ENCODE measurements around the gene KSR2. TPM values are rescaled to one million over a fixed set of nuclear protein-coding genes. Genes with fewer than 3 reads are reported as not detected.
"Not testable (repeated sequence)": the region's sequence is repeated elsewhere in the genome, so short reads cannot be mapped to it uniquely, and the experiment has no call there.

Gene KSR2
- total and polyA plus RNA-seq, 9 donors = under 0.01 to 0.14 (median 0.04) TPM; not detected in 3

GRCh38 chr12:117892441-117892840, 76.3 kb downstream of the KSR2 start:
- H3K27me3 ChIP-seq (ENCODE audit: control insufficient read depth, insufficient read depth, low read length) = no peaks in the 10 kb centered on the region

GRCh38 chr12:117891265-117891664, 77.5 kb downstream of the KSR2 start:
- DNase-seq; H3K4me3 ChIP-seq (ENCODE audit: low read length); H3K4me1 ChIP-seq (ENCODE audit: control insufficient read depth, insufficient read depth, low read length); H3K27ac ChIP-seq (ENCODE audit: low read length); H3K36me3 ChIP-seq (ENCODE audit: control insufficient read depth, insufficient read depth, low read length); H3K27me3 ChIP-seq (ENCODE audit: control insufficient read depth, insufficient read depth, low read length); H3K9me3 ChIP-seq (replicated peaks; ENCODE audit: control insufficient read depth, low read depth, low read length): not testable (repeated sequence)
- WGBS (ENCODE audit: insufficient coverage) = 83% methylated on average over 2 of the region's 3 CpGs

More at GRCh38 chr12:117892441-117892840, 76.3 kb downstream of the KSR2 start:
- H3K4me1 ChIP-seq (ENCODE audit: control insufficient read depth, insufficient read depth, low read length) = no peaks in the 10 kb centered on the region
- no peaks in the 10 kb centered on the region for H3K36me3 ChIP-seq (ENCODE audit: control insufficient read depth, insufficient read depth, low read length)
- no peak for DNase-seq
- H3K4me3 ChIP-seq (ENCODE audit: low read length) = no peak overlapping the region
- no peaks in the 10 kb centered on the region for H3K9me3 ChIP-seq (replicated peaks; ENCODE audit: control insufficient read depth, low read depth, low read length)
- no peak overlapping the region for H3K27ac ChIP-seq (ENCODE audit: low read length)

GRCh38 chr12:117890644-117891043, 78.1 kb downstream of the KSR2 start:
- H3K9me3 ChIP-seq (replicated peaks; ENCODE audit: control insufficient read depth, low read depth, low read length) = no peaks in the 10 kb centered on the region
- no peak overlapping the region for H3K4me3 ChIP-seq (ENCODE audit: low read length)
- H3K36me3 ChIP-seq (ENCODE audit: control insufficient read depth, insufficient read depth, low read length) = no peaks in the 10 kb centered on the region
- no peaks in the 10 kb centered on the region for H3K4me1 ChIP-seq (ENCODE audit: control insufficient read depth, insufficient read depth, low read length)
- H3K27ac ChIP-seq (ENCODE audit: low read length) = no peak overlapping the region
- no peaks in the 10 kb centered on the region for H3K27me3 ChIP-seq (ENCODE audit: control insufficient read depth, insufficient read depth, low read length)
- DNase-seq = peak; percentile 4
- WGBS (ENCODE audit: insufficient coverage) = no CpG with 5 or more reads among the region's 2 CpGs

GRCh38 chr12:117890137-117890536, 78.7 kb downstream of the KSR2 start:
- H3K4me3 ChIP-seq (ENCODE audit: low read length) = no peak overlapping the region
- no peaks in the 10 kb centered on the region for H3K36me3 ChIP-seq (ENCODE audit: control insufficient read depth, insufficient read depth, low read length)
- no peaks in the 10 kb centered on the region for H3K27me3 ChIP-seq (ENCODE audit: control insufficient read depth, insufficient read depth, low read length)
- no peaks in the 10 kb centered on the region for H3K9me3 ChIP-seq (replicated peaks; ENCODE audit: control insufficient read depth, low read depth, low read length)
- no peak overlapping the region for H3K27ac ChIP-seq (ENCODE audit: low read length)
- H3K4me1 ChIP-seq (ENCODE audit: control insufficient read depth, insufficient read depth, low read length) = no peaks in the 10 kb centered on the region
- no peak for DNase-seq
- whole genome bisulfite sequencing (ENCODE audit: insufficient coverage) = no CpG with 5 or more reads among the region's 2 CpGs

GRCh38 chr12:117889098-117889497, 79.7 kb downstream of the KSR2 start:
- H3K4me1 ChIP-seq (ENCODE audit: control insufficient read depth, insufficient read depth, low read length) = no peaks in the 10 kb centered on the region
- H3K9me3 ChIP-seq (replicated peaks; ENCODE audit: control insufficient read depth, low read depth, low read length) = no peaks in the 10 kb centered on the region
- WGBS (ENCODE audit: insufficient coverage) = 60% methylated on average over 1 of the region's 7 CpGs
- no peak overlapping the region for H3K4me3 ChIP-seq (ENCODE audit: low read length)
- H3K27ac ChIP-seq (ENCODE audit: low read length) = no peak overlapping the region
- H3K36me3 ChIP-seq (ENCODE audit: control insufficient read depth, insufficient read depth, low read length) = no peaks in the 10 kb centered on the region
- no peak for DNase-seq
- no peaks in the 10 kb centered on the region for H3K27me3 ChIP-seq (ENCODE audit: control insufficient read depth, insufficient read depth, low read length)

- no peaks in the 10 kb centered on the region for H3K27me3 ChIP-seq (ENCODE audit: control insufficient read depth, insufficient read depth, low read length)
- WGBS (ENCODE audit: insufficient coverage) = 93% methylated on average over 3 of the region's 3 CpGs
Measured at GRCh38 chr12:117885211-117885610, 83.6 kb downstream of the KSR2 start.

GRCh38 chr12:117884161-117884560, 84.6 kb downstream of the KSR2 start:
- no peak for DNase-seq
- no peaks in the 10 kb centered on the region for H3K27me3 ChIP-seq (ENCODE audit: control insufficient read depth, insufficient read depth, low read length)
- no peaks in the 10 kb centered on the region for H3K9me3 ChIP-seq (replicated peaks; ENCODE audit: control insufficient read depth, low read depth, low read length)
- H3K4me3 ChIP-seq (ENCODE audit: low read length) = no peak overlapping the region
- H3K27ac ChIP-seq (ENCODE audit: low read length) = no peak overlapping the region
- H3K4me1 ChIP-seq (ENCODE audit: control insufficient read depth, insufficient read depth, low read length) = no peaks in the 10 kb centered on the region
- H3K36me3 ChIP-seq (ENCODE audit: control insufficient read depth, insufficient read depth, low read length) = no peaks in the 10 kb centered on the region
- WGBS (ENCODE audit: insufficient coverage) = no CpG with 5 or more reads among the region's 3 CpGs

More at GRCh38 chr12:117885211-117885610, 83.6 kb downstream of the KSR2 start:
- Histone ChIP-seq H3K4me3 (ENCODE audit: low read length) (no peak overlapping the region), H3K27ac (ENCODE audit: low read length) (no peak overlapping the region), H3K36me3 (ENCODE audit: control insufficient read depth, insufficient read depth, low read length) (no peaks in the 10 kb centered on the region), H3K9me3 (replicated peaks; ENCODE audit: control insufficient read depth, low read depth, low read length) (no peaks in the 10 kb centered on the region), H3K4me1 (ENCODE audit: control insufficient read depth, insufficient read depth, low read length) (no peaks in the 10 kb centered on the region)
- DNase-seq = no peak

- H3K9me3 ChIP-seq (replicated peaks; ENCODE audit: control insufficient read depth, low read depth, low read length) = no peaks in the 10 kb centered on the region
- no peaks in the 10 kb centered on the region for H3K27me3 ChIP-seq (ENCODE audit: control insufficient read depth, insufficient read depth, low read length)
- H3K4me3 ChIP-seq (ENCODE audit: low read length) = no peak overlapping the region
- H3K36me3 ChIP-seq (ENCODE audit: control insufficient read depth, insufficient read depth, low read length) = no peaks in the 10 kb centered on the region
- no peaks in the 10 kb centered on the region for H3K4me1 ChIP-seq (ENCODE audit: control insufficient read depth, insufficient read depth, low read length)
- DNase-seq = no peak
- H3K27ac ChIP-seq (ENCODE audit: low read length) = no peak overlapping the region
Measured at GRCh38 chr12:117882603-117883184, 86.1 kb downstream of the KSR2 start.

- Histone ChIP-seq H3K4me3 (ENCODE audit: low read length) (no peak overlapping the region), H3K27ac (ENCODE audit: low read length) (no peak overlapping the region), H3K27me3 (ENCODE audit: control insufficient read depth, insufficient read depth, low read length) (no peaks in the 10 kb centered on the region), H3K4me1 (ENCODE audit: control insufficient read depth, insufficient read depth, low read length) (no peaks in the 10 kb centered on the region), H3K36me3 (ENCODE audit: control insufficient read depth, insufficient read depth, low read length) (no peaks in the 10 kb centered on the region), H3K9me3 (replicated peaks; ENCODE audit: control insufficient read depth, low read depth, low read length) (no peaks in the 10 kb centered on the region)
- no peak for DNase-seq
- no CpG with 5 or more reads among the region's 1 CpG for WGBS (ENCODE audit: insufficient coverage)
Measured at GRCh38 chr12:117882181-117882580, 86.6 kb downstream of the KSR2 start.

GRCh38 chr12:117881517-117881916, 87.3 kb downstream of the KSR2 start:
- Histone ChIP-seq H3K9me3 (replicated peaks; ENCODE audit: control insufficient read depth, low read depth, low read length) (no peaks in the 10 kb centered on the region), H3K27me3 (ENCODE audit: control insufficient read depth, insufficient read depth, low read length) (no peaks in the 10 kb centered on the region)
- DNase-seq = no peak

GRCh38 chr12:117878605-117879004, 90.2 kb downstream of the KSR2 start:
- DNase-seq = no peak
- no peaks in the 10 kb centered on the region for H3K36me3 ChIP-seq (ENCODE audit: control insufficient read depth, insufficient read depth, low read length)
- H3K27ac ChIP-seq (ENCODE audit: low read length) = no peak overlapping the region
- H3K4me3 ChIP-seq (ENCODE audit: low read length) = no peak overlapping the region
- WGBS (ENCODE audit: insufficient coverage) = 27% methylated on average over 4 of the region's 8 CpGs
- peaks cover 3% of the 10 kb centered on the region for H3K9me3 ChIP-seq (replicated peaks; ENCODE audit: control insufficient read depth, low read depth, low read length)
- H3K4me1 ChIP-seq (ENCODE audit: control insufficient read depth, insufficient read depth, low read length) = peaks cover 5% of the 10 kb centered on the region
- peaks cover 2% of the 10 kb centered on the region for H3K27me3 ChIP-seq (ENCODE audit: control insufficient read depth, insufficient read depth, low read length)

More at GRCh38 chr12:117881517-117881916, 87.3 kb downstream of the KSR2 start:
- no peak overlapping the region for H3K4me3 ChIP-seq (ENCODE audit: low read length)
- no peaks in the 10 kb centered on the region for H3K36me3 ChIP-seq (ENCODE audit: control insufficient read depth, insufficient read depth, low read length)
- H3K4me1 ChIP-seq (ENCODE audit: control insufficient read depth, insufficient read depth, low read length) = no peaks in the 10 kb centered on the region
- H3K27ac ChIP-seq (ENCODE audit: low read length) = no peak overlapping the region
